Activated CD4-positive, alpha-beta T cell treated with anti-CD3 and anti-CD28 coated beads, Interleukin-2, amount 50 U/mL, for 16 hours (primary cell): ENCODE data around the gene KCP.
"Not testable (repeated sequence)": the region's sequence is repeated elsewhere in the genome, so short reads cannot be mapped to it uniquely, and the experiment has no call there.

Experiments used
- DNase-seq: peaks from one replicate; pipeline ENCODE4 v3.0.0-alpha.2; 2020

KCP gene

DNA sequence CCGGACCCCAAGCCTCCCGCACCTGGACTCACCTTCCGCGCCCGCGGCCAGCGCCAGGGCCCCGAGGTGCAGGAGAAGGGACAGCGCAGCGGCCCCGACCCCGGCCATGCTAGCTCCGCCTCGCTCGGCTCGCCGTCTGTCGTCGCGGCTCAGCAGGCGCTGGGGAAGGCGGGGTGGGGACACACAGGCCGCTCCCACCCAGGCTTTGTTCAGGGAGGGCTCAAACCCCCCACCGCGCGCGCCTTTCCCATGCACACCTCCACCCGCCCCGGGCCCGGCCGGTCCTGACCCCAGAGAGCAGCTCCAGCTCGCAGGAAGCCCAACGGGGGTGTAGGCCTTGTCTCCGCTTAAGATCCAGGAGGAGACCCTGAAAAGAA, at the start of gene KCP:
Gene KCP (minus strand): TSS at position 141 of the 377 bp plus-strand sequence. CDS start 33 bp downstream, at position 108.
- no peak for DNase-seq

GRCh38 chr7:128959296-128959695, 48.8 kb upstream of the KCP start:
- no peak for DNase-seq

- no peak for DNase-seq
These were observed 45.5 kb upstream of the KCP start for GRCh38 chr7:128955981-128956380.

GRCh38 chr7:128954830-128955802, 44.6 kb upstream of the KCP start:
- DNase-seq, result no peak

DNA sequence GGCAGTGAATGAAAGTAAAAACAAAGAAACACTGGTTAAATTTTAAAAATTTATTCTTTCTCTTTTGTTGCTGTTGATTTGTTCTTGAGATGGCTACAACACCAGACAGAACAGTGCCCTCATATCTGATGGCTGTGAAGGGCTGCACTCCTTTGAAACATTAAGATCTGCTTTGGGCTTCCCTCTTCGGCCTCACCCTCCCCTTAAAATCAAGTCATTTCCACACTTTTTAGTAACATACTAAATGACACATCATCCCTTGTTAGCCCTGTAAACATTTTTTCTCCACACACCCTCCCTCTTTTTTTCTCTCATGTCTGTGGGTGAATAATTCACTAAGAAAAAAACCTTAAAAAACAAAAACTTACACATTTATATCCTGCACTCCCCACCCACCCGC, 43.6 kb upstream of the KCP start:
- DNase-seq, result no peak

DNA sequence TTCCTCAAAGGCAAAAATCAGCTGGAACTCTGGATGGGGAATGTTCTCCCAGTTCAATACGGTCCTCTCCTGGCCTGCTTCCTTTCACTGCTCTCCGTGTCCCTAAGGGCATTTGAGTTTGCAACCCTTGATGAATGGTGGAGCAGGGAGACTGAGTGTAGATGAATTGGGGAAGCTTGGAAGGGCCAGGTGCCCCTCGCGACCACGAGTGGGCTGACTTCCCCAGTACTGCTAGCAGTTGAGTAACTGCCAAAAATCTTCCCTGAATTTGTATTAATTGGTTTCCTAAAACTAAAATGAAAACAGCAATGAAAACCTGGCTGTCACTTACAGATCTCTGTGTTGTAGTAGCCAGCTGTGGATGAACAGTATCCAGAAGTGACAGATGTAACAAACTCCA, 40.8 kb upstream of the KCP start:
- no peak for DNase-seq

DNA sequence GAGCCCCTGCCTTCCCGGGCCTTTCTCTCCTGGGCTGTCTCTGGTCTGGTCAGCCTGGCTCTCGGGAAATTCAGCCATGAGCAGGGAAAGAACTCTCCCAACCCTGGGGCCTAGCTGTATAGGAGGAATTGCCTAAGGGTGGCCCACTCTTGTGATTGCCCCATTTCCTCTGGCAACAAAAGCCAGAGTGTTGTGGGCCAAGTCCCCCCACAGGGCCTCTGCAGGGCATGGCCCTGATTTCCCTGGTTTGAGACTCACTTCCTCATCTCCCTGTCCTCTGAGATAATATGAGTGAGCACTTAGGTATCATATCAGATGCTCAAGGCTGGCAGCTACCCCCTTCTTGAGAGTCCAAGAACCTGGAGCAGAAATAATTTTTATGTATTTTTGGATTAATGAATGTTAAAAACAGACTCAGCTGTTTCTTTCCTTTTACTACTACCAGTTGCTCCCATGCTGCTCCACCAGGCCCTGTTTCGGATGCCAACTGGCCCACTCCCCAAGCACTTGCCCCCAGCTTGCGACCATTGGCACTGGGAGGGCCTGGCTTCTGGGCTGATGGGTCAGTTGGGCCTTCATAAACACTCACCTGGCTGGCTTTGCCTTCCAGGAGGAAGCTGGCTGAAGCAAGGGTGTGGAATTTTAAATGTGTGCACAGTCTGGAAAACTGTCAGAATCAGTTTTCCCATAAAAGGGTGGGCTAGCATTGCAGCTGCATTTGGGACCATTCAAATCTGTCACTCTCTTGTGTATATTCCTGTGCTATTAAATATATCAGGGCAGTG, 38.7 kb upstream of the KCP start:
- no peak for DNase-seq

GRCh38 chr7:128948312-128948973, 37.9 kb upstream of the KCP start:
- DNase-seq, result no peak

GRCh38 chr7:128947854-128948253, 37.3 kb upstream of the KCP start:
- DNase-seq, result no peak

GRCh38 chr7:128946936-128947830, 36.7 kb upstream of the KCP start:
- no peak for DNase-seq

DNA sequence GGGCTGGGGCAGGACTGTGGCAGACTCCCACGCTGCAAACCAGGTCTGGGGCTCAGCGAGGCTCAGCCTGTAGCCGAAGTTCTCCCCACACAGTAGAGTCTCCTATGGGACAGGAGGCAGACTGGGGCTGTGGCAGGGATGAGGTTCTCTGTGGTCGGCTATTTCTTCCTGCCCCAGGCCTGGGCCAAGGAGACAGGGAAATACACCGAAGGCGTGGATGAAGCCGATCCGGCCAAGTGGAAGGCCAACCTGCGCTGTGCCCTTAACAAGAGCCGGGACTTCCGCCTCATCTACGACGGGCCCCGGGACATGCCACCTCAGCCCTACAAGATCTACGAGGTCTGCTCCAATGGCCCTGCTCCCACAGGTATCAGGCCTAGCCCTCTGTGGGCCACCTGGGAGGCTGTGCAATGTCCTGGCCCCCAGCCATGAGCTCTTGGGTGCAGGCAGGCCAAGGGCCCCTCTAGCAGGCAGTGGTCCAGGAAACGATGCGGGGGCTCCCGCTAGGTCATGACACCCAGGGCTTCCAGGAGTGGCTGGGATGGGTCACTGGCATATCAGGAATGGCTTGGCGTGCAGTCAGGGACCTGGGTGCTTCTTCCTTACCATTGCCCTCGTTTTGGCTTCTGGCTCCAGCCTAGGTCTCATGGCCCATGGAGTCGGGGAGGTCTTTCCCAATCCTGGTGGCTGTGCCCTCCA, 35.3 kb upstream of the KCP start:
- no peak for DNase-seq

GRCh38 chr7:128944487-128945236, 34.2 kb upstream of the KCP start:
- DNase-seq, result no peak

DNA sequence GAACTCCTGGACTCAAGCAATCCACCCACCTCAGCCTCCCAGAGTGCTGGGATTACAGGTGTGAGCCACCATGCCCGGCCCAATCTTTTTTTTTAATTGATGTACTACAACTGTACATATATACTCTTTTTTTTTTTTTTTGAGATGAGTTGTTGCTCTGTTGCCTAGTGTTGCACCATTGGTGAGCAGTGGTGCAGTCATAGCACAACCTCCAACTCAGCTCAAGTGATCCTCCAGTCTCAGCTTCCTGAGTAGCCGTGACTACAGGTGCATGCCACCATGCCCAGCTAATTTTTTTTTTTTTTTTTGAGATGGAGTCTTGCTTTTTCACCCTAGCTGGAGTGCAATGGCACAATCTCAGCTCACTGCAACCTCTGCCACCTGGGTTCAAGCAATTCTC, 32.7 kb upstream of the KCP start:
- DNase-seq, result not testable (repeated sequence)

- DNase-seq, result no peak
These were observed 31.5 kb upstream of the KCP start for GRCh38 chr7:128941946-128942526.

DNA sequence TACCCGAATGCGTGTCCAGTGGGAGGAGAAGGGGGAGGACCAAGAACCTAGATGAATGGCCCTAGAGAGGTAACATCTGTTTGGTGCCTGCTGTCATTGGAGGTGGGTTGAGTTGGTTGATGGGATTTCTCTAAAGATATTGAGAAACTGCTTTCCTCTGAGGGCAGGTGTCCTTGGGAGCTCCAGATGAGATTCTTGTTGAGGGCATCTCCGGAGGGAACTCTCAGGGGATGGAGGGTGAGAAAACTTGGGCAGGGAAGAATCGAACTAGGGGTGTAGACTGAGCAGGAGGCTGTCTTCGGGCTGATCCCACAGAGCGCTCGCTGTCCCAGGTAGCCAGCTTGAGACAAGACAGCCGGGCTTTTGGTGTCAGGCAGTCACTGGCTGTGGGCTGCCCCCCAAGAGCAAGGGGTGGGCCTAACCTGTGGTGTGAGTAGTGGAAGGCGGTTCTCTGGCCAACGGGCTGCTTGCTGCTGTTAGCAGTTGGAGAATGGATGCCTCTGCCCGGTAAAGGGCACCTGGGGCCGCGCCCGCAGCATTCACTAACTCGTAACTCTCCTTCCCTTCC, 30.9 kb upstream of the KCP start:
- no peak for DNase-seq

DNA sequence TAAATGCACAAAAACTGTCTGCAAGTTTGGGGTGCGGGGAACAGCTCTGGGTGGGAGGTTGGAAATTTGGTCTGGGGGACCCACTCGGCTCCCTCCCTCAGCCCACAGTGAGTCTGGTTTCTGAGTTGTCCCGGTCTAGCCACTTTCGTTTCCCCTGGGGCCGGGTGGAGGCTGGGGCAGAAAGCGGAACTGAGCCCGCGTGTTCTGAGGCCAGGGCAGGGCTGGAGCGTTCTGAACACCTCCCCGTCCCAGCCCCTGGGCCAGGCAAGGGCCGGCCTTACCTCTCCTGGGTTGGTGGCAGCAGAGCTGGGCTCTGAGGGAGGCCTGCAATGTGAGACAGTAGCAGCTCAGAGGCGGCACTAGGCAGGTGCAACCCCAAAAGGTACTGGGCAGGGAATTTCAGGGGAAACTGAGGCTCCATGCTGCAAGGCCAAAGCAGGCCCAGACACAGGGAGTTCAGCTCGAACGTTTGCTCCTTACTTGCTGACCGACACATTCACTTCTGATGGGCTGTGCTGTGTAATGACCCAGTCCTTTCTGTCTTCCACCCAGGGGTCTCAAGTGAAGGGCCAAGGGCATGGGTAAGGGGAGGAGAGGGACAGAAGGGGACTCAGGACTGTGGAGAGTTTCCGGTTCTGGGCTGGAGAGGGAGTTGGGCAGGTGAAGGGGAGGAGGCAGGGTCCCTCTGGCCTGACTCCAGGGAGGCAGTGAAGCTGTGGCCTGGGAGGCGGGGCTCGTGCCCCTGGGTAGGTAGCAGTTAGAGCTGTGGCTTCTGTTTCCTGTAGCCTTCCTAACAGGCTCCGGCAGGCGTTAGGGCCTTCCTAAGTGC, 30.2 kb upstream of the KCP start:
- no peak for DNase-seq

- no peak for DNase-seq
These were observed 29.4 kb upstream of the KCP start for GRCh38 chr7:128939861-128940410.

DNA sequence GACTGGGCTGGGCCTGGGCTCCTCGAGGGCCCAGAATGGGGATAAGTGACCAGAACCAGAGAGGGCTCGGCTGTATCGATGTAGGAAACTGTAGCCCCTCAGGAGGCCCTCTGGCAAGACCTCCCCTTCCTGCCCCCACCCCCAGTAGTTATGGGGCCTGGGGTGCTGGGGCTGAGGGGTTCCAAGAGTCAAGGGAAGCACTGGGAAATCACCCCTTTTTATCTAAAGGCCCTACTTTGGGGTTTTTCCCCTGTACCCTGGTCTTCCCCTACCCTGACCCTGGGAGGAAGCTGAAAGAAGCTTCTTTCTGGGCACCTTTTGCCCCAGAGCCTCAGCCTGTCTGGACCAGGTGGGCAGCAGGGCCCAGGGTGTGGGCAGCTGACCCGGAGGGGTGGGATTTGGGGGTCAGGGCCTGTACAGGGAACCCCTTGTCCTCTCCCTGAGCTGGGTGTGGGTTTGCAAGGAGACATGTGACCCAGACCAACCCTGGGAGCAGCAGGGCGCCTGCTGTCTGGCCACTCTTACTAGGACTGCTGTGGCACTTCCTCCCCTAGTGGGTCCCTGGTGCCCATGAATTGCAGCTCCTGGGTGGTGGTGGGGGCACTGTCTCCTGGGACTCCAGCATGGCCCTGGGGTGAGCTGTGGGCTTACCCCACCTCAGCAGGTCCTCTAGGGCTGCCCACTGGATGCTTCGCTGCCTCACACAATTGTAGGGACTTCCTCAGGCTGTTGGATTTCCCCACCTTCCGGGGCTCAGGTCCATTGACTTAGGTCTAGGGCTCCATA, 28.8 kb upstream of the KCP start:
- DNase-seq, result no peak
